HS-5 (cell line): ENCODE measurements around the gene GPATCH2.
"Not testable (repeated sequence)": the region's sequence is repeated elsewhere in the genome, so short reads cannot be mapped to it uniquely, and the experiment has no call there.

Source experiments
- DNase-seq: peaks from one replicate; pipeline ENCODE4 v3.0.0-alpha.2; 2012; ENCODE audit warnings: low read depth

Gene GPATCH2

DNA sequence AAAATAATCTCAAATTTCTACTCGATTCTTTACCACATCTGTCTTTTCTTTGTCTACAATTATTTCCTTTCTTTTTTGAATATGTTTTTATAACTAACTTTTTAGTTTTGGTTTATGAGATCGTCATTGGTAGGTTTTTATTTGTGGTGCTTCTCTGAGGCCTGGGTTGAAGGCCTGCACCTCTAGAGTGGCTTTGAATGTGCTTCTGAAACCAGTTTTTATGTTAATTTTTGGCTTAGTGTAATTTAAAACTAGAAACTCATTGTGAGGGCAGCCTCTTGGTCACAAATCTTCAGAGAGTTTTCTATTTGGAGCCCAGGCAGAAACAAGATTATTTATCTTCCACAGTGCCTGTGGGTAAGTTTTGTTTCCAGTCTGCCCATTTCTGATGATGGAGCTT, 187.0 kb downstream of the GPATCH2 start:
- DNase-seq: no peak

DNA sequence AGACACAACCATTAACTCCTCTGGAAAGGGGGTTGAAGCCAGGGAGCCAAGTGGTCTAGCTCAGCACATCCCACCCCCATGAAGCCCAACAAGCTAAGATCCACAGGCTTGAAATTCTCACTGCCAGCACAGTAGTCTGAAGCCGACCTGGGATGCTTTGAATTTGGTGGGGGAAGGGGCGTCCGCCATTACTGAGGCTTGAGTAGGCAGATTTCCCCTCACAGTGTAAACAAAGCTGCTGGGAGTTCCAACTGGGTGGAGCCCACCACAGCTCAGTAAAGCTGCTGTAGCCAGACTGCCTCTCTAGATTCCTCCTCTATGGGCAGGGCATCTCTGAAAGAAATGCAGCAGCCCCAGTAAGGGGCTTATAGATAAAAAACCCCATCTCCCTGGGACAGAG, 193.5 kb downstream of the GPATCH2 start:
- no peak for DNase-seq

DNA sequence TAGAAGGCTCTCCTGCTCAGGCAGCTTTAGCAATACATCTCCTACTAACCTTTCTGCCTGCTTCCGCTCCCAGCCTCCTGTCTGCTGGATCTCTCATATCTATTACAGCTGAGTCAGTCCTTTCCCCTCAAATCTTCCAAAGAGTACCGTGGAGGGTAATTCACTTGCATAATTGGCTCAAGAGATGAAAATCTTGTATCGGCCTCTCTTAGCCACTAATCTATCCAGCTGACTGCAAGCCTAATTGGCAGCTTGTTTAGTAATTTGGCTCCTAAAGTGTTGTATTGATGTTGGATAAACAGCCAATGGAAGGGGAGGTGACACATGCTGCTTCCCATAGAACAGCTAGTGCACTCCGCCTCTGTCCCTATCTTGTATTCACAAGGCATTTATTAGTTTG, 195.7 kb downstream of the GPATCH2 start:
- DNase-seq: no peak

- DNase-seq: no peak
Observed at GRCh38 chr1:217433664-217434063, 197.2 kb downstream of the GPATCH2 start.

GRCh38 chr1:217432339-217432738, 198.6 kb downstream of the GPATCH2 start:
- no peak for DNase-seq

GRCh38 chr1:217431395-217431794, 199.5 kb downstream of the GPATCH2 start:
- DNase-seq: no peak

DNA sequence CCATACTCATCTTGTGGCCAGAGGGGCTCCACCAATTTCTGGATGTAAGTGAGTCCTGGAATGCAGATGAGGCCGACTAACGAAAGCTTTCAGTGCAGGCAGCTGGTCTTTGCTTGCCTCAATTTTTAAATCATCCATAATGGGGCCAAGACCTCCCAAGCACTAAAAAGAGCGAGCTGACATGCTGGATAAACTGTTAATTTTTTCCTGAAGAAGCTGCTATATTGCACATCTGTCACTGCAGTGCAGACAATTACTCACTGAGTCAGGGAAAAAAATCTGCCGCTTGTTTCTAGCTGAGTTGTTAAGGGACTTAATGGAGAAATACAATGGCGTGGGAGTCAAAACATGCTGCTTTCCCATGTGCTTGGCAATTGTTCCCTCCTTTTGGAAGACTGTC, 205.5 kb downstream of the GPATCH2 start:
- DNase-seq: no peak

DNA sequence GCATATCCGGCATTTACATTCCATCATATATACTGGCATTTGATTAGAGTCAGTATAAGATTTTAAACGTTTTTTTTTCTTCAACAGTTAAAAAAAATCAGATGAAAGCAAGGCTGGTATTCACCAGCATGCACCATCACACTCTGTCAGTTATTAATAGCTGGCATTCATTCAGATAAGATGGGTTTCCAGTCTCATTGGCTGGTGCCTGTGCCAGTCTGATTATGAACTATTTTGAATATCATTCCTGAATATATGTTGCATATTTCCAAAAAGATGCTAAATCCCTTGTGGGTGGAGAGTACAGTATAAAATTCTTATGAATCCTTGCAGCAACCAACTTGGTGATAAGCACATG, 211.7 kb downstream of the GPATCH2 start:
- no peak for DNase-seq

GRCh38 chr1:217418269-217419193, 212.4 kb downstream of the GPATCH2 start:
- no peak for DNase-seq

DNA sequence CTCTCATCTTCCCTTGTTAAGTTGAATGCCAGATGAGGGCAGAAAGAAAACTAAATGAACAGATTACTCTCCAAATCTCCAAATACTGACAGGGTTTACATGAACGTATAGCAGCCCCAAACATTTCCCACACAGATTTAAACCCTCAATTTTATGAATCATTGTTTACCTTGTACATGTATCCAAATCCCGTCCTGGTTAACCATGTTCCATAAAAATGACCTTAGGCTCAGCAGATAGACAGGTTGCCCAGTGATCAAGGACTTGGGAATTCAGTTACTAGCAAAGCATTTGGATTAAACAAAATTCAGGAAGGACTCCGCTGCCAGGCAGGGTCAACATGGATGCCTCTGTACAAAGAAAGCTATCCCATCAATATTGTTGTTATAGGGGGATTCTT, 213.5 kb downstream of the GPATCH2 start:
- no peak for DNase-seq

DNA sequence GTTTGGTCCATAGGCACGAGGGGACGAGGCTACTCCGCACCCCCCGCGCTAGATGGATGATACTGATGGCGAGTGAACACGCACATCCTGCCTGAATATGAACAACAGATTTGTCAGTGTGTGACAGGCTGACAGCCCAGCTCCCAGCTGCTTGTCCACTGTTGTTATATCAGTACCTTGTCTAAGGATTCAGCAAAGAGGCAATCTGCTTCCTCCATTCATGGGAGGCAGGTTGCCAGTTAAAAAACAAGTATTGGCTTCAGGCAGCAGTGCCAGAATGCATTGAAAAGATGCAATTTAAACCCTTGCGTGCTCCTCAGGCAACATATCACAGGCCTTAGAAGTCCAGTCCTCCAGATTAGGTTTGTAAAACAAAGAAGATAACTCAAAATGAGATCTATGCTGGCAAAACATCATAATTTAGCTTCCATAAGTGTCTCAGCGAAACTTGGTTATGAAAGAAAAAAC, 223.3 kb downstream of the GPATCH2 start:
- DNase-seq: no peak

GRCh38 chr1:217403026-217403720, 227.7 kb downstream of the GPATCH2 start:
- no peak for DNase-seq

DNA sequence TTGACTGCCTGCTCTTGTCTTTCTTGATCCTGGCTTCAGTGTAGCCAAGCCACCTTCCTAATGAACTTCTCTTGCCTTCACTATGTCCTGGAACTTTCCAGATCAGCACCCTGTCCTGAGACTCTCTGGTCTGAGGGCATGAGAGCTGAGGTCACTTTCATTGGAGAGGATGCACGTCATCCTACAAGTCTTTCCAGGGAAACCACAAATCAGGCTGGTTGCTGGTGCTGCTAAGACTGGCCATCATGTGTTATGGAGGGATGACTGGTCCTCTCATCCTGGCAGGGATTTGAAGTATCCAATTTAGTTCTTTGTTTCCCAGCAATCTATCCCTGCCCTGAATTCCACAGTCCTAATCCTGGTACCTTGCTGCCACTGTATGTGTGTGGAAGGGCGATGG, 228.6 kb downstream of the GPATCH2 start:
- DNase-seq: no peak

DNA sequence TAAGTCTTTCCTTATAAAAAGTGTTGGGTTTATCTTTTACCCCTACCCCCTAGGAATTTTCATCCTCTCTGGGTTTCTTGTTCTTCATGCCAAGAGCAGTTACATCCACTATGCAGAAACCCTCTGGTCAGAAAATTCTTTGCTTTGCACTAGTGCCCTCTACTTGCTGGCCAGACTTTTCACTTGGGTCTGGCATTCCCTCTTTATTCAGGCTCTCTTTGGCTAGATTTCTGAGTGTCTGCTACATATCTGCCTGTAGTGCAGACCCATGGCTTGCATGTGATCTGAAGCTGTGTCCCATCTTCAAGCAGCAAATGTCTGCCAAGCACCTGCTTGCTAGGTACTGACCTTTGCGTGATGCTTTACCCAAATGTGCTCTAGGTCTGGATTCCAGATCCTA, 237.0 kb downstream of the GPATCH2 start:
- DNase-seq: no peak

GRCh38 chr1:217392441-217392840, 238.4 kb downstream of the GPATCH2 start:
- no peak for DNase-seq

- no peak for DNase-seq
Observed at GRCh38 chr1:217389895-217390294, 241.0 kb downstream of the GPATCH2 start.

- DNase-seq: no peak
Observed at GRCh38 chr1:217388522-217389065, 242.3 kb downstream of the GPATCH2 start.

DNA sequence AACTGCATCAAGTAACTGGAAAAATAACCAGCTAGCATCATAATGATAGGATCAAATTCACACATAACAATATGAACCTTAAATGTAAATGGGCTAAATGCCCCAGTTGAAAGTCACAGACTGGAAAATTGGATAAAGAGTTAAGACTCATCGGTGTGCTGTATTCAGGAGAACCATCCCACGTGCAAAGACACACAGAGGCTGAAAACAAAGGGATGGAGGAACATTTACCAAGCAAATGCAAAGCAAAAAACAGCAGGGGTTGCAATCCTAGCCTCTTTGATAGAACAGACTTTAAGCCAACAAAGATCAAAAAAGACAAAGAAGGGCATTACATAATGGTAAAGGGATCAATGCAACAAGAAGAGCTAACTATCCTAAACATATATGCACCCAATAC, 249.1 kb downstream of the GPATCH2 start:
- not testable (repeated sequence) for DNase-seq

DNA sequence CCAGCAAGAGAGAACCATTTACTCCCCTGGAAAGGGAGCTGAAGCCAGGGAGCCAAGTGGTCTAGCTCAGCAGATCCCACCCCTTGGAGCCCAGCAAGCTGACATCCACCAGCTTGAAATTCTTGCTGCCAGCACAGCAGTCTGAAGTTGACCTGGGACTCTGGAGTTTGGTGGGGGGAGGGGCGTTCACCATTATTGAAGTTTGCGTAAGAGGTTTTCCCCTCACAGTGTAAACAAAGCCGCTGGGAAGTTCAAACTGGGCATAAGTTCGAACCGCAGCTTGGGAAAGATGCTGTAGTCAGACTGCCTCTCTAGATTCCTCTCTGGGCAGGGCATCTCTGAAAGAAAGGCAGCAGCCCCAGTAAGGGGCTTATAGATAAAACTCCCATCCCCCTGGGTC, 251.1 kb downstream of the GPATCH2 start:
- DNase-seq: not testable (repeated sequence)

GRCh38 chr1:217379336-217379735, 251.6 kb downstream of the GPATCH2 start:
- no peak for DNase-seq
